Vagina (tissue), 2 donors: ENCODE measurements around the gene CFAP61.

ENCODE experiments used
- POLR2A ChIP-seq, 2 donors: fragments of 450-650 bp; IDR thresholded peaks; one replicate each; pipeline ENCODE4 v1.6.1; 2017; ENCODE audit warnings: antibody characterized with exemption in 2 of 2, mild to moderate bottlenecking in 2 of 2, moderate library complexity in 2 of 2
- TF ChIP-seq, protein P1 (sequence below), 3 experiments: fragments of 450-650 bp in 2 of 3; fragments of 200-600 bp in 1 of 3; sonication (generic) in 1 of 3; IDR thresholded peaks; one replicate each; pipeline ENCODE4 v1.5.1; 2017 to 2019; ENCODE audit warnings: antibody characterized with exemption in 3 of 3, mild to moderate bottlenecking in 2 of 3, moderate library complexity in 2 of 3

DNA sequence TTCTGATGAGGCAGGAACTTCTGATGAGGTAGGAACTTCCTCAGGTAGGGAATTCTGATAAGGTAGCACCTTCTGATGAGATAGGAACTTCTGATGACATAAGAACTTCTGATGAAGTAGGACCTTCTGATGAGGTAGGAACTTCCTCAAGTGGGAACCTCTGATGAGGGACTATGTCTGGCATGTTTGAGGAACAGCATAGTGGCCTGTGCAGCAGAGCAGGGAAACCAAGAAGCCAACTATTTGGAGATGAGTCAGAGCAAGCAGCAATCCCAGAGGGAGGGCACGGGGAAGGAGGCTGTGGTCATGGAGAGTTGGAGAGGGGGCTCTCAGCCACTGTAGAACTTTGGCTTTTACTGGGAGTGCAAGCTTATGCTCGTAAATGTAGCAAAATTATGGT, 132.4 kb downstream of the CFAP61 start:
- TF ChIP-seq, protein P1, sequence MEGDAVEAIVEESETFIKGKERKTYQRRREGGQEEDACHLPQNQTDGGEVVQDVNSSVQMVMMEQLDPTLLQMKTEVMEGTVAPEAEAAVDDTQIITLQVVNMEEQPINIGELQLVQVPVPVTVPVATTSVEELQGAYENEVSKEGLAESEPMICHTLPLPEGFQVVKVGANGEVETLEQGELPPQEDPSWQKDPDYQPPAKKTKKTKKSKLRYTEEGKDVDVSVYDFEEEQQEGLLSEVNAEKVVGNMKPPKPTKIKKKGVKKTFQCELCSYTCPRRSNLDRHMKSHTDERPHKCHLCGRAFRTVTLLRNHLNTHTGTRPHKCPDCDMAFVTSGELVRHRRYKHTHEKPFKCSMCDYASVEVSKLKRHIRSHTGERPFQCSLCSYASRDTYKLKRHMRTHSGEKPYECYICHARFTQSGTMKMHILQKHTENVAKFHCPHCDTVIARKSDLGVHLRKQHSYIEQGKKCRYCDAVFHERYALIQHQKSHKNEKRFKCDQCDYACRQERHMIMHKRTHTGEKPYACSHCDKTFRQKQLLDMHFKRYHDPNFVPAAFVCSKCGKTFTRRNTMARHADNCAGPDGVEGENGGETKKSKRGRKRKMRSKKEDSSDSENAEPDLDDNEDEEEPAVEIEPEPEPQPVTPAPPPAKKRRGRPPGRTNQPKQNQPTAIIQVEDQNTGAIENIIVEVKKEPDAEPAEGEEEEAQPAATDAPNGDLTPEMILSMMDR (IDR thresholded peaks at IDR 0.05): no peak
- TF ChIP-seq POLR2A (IDR thresholded peaks at IDR 0.05): no peak
